Activated T-helper 1 cell treated with anti-CD3 and anti-CD28 coated beads, Interleukin-12 subunit alpha, Interleukin-12 subunit beta, Interleukin-2, Interleukin-4 antibody, amounts not matched to agents 30 ng/mL and 10 ng/mL and 1 ng/mL, durations not matched to agents 14 hours and 24 hours and 36 hours (primary cell): ENCODE measurements around the gene CUX1. TPM values are rescaled to one million over a fixed set of nuclear protein-coding genes. Genes with fewer than 3 reads are reported as not detected.
A peak's percentile ranks its signal among the peaks of the same experiment; 100 is the strongest.

Experiments
- DNase-seq: peaks from one replicate; pipeline ENCODE4 v3.0.0; 2021; ENCODE audit warnings: low spot score
- H3K27ac Mint-ChIP-seq: one replicate; pipeline ENCODE4 v1.8.0; 2021; ENCODE audit warnings: mild to moderate bottlenecking, mixed read lengths
- H3K27me3 Mint-ChIP-seq: one replicate; pipeline ENCODE4 v1.8.0; 2022; ENCODE audit warnings: mild to moderate bottlenecking, moderate library complexity, mixed read lengths; ENCODE audit not compliant: insufficient read depth
- H3K36me3 Mint-ChIP-seq: one replicate; pipeline ENCODE4 v1.8.0; 2021; ENCODE audit warnings: low read depth, mixed read lengths
- H3K4me1 Mint-ChIP-seq: one replicate; pipeline ENCODE4 v1.8.0; 2021; ENCODE audit warnings: low read depth, mixed read lengths
- H3K4me3 Mint-ChIP-seq: one replicate; pipeline ENCODE4 v1.8.0; 2021; ENCODE audit warnings: mild to moderate bottlenecking, moderate library complexity, mixed read lengths
- H3K9me3 Mint-ChIP-seq: one replicate; pipeline ENCODE4 v1.8.0; 2021; ENCODE audit warnings: mixed read lengths
- intact Hi-C: fragments of 100-400 bp; cut with micrococcal nuclease; formaldehyde crosslinking; loops from one replicate; pipeline ENCODE4 v1.15.1; 2024
- total RNA-seq: library from RNA; stranded (reverse); gene quantifications from 2 replicates; pipeline ENCODE4 v1.2.3, GENCODE V29; 2022

The CUX1 gene
- total RNA-seq, 1 donor from 2014 or later = 26.9 TPM

DNA sequence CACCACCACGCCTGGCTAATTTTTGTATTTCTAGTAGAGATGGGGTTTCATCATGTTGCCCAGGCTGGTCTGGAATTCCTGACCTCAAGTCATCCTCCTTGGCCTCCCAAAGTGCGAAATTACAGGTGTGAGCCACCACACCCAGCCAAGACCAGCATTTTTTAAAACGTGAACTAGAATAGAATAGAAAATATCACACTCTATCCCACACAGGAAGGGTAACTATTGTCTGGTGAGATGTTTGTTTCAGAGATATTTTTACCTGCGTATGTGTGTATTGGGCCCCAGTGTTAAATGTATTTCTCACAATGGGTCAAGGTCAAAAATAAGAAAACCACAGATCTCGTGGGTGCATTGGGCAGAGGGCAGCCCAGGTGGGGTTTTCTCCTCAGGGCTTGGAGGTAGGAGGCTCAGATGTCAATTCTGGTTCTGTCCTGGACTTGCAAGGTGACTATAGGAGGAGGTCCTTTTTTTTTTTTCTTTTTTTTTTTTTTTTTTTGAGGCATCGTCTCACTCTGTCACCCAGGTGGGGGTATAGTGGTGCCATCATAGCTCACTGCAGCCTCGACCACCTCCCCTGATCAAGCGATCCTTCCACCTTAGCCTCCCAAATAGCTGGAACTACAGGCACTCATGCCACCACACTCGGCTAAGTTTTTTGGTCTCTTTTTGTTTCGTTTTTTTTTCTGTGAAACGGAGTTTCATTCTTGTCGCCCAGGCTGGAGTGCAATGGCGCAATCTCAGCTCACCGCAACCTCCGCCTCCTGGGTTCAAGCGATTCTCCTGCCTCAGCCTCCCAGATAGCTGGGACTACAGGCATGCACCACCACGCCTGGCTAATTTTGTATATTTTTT lies 488.2 kb downstream of the CUX1 start:
- Mint-ChIP-seq H3K4me3 (no peak overlapping the region), H3K27me3 (no peaks in the 10 kb centered on the region), H3K36me3 (no peaks in the 10 kb centered on the region), H3K9me3 (no peaks in the 10 kb centered on the region), H3K4me1 (no peaks in the 10 kb centered on the region), H3K27ac (no peak overlapping the region)
- no peak for DNase-seq
- intact Hi-C loops = no loop called here

DNA sequence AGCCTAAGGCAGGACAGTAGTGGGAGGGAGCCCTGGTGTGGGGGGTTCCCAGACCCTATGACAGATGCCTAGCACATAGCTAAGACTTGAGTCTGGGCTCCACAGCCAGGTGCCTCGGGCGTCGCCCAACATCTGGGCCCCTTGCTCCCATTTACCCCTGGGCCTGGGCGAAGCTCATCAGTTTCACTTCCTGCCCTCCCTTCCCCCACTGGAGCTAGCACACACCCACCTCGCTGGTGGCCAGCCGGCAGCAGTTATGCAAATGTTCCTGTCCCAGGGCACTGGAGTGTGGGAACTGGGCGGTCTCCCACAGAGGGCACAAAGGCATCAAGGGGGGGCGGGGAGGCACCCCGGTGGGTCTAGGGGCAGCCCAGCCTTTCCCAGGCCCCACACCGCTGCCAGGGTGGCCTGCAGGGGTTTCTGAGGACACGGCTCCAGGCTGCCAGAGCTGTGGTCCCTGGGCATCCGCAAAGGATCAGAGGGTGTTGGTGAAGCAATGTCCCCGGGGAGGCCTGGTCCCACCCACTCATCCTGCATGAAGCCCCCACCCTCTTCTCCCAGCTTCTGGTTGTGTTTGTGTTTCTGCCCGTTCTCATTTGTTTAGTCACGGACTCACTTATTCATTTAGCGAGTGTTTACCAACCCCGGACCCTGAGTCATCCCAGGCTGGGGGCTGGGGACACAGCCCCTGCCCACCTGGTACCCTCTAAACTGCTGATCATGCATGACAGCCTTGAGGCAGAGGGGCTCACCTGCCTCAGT lies 489.7 kb downstream of the CUX1 start:
- Mint-ChIP-seq H3K9me3 (no peaks in the 10 kb centered on the region), H3K27ac (peak overlapping the region; percentile 34), H3K4me3 (peak overlapping the region; percentile 19), H3K36me3 (no peaks in the 10 kb centered on the region), H3K4me1 (no peaks in the 10 kb centered on the region), H3K27me3 (no peaks in the 10 kb centered on the region)
- intact Hi-C loops = no loop called here
- peak; percentile 28 for DNase-seq

DNA sequence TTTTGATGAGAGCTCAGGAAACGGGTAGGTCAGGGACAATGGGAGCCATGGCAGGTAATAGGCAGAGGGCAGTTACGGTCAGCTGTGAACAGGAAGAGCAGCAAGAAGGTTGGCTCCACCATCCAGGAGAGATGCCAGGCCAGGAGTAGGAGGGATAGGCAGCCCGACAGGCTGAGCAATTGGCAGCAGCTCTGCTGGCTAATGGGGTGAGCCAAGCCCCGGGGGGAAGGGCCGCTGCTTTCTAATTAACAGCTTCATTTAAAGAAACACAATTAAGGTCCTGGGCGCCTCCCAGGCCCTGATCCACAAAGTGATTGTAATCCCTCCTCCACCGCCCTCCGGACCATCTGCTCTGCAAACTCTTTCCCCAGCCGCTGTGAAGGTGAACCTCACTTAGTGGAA lies 493.0 kb downstream of the CUX1 start:
- no peaks in the 10 kb centered on the region for H3K9me3 Mint-ChIP-seq
- no peaks in the 10 kb centered on the region for H3K36me3 Mint-ChIP-seq
- intact Hi-C loops = no loop called here
- no peaks in the 10 kb centered on the region for H3K27me3 Mint-ChIP-seq
- DNase-seq = no peak
- H3K4me3 Mint-ChIP-seq = no peak overlapping the region
- H3K4me1 Mint-ChIP-seq = no peaks in the 10 kb centered on the region
- H3K27ac Mint-ChIP-seq = no peak overlapping the region

DNA sequence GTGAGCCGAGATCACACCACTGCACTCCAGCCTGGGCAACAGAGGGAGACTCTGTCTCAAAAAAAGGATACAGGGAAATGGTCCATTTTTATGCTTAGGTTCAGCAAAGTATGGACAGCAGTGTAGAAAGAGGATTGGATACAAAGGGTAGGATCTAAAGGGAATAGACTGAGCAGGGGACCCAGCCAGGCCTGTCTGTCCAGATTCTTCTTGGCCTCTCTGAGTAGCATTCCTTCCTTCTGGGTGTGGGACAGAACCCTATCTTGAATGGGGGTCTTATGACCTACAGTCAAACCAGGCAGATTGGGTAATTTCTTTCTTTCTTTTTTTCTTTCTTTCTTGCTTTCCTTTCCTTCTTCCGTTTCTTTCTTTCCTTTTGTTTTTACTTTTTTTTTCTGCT lies 494.9 kb downstream of the CUX1 start:
- intact Hi-C loops = no loop called here
- no peak overlapping the region for H3K4me3 Mint-ChIP-seq
- no peaks in the 10 kb centered on the region for H3K9me3 Mint-ChIP-seq
- H3K27ac Mint-ChIP-seq = no peak overlapping the region
- no peaks in the 10 kb centered on the region for H3K36me3 Mint-ChIP-seq
- no peaks in the 10 kb centered on the region for H3K4me1 Mint-ChIP-seq
- no peaks in the 10 kb centered on the region for H3K27me3 Mint-ChIP-seq
- DNase-seq = no peak

DNA sequence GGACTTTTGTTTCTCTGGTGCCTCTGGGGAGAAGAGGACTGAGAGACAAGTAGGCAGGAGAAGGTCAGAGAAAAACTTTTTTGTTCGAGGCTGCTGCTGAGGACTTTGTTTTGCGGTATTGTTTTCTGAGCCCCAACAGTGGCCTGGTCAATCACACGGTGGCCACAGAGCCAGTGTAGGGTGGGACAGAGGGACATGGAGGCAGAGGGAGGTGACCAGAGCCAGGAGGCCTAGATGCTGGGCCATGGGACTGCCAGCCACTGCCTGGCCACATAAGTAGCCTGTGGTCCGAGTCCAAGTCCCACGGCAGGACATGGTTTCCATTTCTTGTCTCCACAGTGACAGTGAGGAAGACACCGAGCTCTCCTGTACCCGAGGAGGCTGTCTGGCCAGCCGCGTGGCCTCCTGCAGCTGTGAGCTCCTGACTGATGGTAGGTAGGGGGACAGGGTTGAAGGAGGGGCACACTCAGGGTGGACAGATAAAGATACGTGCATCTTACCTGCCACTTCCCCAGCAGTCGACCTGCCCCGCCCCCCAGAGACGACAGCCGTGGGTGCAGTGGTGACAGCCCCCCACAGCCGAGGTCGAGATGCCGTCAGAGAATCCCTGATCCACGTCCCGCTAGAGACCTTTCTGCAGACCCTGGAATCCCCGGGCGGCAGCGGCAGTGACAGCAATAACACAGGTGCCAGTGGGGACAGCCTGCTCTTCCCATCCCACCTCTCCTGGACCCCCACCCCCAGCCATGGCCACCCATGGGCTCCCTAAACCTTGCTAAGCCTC lies 496.8 kb downstream of the CUX1 start:
- Mint-ChIP-seq H3K27me3 (no peaks in the 10 kb centered on the region), H3K4me3 (no peak overlapping the region), H3K4me1 (no peaks in the 10 kb centered on the region), H3K27ac (no peak overlapping the region), H3K36me3 (no peaks in the 10 kb centered on the region), H3K9me3 (no peaks in the 10 kb centered on the region)
- DNase-seq = no peak
- intact Hi-C loops = no loop called here

DNA sequence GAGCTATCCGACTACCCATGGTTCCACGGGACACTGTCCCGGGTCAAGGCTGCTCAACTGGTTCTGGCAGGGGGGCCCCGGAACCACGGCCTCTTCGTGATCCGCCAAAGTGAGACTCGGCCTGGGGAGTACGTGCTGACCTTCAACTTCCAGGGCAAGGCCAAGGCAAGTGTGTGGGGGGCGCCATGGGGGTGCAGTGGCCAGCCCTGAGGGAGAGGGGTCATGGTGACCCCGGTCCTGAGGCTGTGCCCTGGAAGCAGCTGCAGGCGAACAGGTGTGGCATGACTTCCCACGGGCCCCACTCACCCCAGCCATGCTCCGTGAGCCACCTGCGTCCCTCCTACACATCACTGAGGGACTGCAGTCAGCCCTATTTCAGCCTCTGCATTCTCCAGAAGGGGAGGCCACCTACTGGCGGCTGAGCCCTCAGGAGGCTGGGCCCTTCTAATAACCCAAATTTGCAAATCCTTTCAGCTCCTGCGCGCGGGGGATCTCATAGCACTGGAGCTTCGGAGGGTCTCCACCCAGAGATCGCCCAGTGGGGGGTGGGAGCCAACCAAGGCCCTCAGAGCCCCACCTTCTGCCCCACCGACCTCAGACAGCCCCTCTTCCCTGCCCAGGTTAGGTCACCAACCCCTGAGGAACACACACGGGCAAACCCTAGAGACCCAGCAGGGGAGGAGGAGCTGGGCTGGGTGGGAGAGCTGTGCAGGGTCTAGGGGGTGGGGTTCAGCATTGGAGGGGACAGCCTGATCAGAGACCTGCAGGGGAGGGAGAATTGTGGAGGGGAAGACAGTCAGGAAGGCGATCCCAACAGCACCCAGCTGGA lies 500.0 kb downstream of the CUX1 start:
- Mint-ChIP-seq H3K4me1 (no peaks in the 10 kb centered on the region), H3K9me3 (no peaks in the 10 kb centered on the region), H3K4me3 (no peak overlapping the region), H3K36me3 (no peaks in the 10 kb centered on the region), H3K27ac (no peak overlapping the region), H3K27me3 (peaks cover 5% of the 10 kb centered on the region)
- intact Hi-C loops = no loop called here
- DNase-seq = no peak

DNA sequence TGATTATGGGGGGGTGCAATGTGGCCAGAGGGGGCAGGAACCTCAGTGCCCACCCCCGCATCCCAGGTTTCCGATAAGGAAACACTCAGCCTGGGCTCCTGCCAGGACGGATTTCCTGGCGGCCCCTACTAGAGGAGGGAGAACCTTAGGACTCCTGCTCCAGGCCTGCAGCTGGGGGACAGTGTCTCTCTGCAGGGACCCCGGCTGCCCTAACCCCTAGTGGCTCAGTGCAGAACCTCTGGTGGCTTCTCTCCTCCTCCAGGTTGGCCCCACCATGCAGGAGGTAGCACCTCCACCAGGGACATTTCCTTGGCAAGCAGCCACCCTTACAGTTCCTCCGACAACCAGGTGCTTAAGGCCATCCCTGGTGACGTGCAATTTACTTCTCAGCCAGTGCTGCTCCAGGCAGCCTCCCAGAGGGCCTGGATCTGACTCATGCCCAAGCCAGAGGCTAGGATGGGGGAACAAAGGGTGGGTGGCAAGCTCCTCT lies 501.1 kb downstream of the CUX1 start:
- intact Hi-C loops = no loop called here
- H3K27me3 Mint-ChIP-seq = peaks cover 5% of the 10 kb centered on the region
- H3K9me3 Mint-ChIP-seq = no peaks in the 10 kb centered on the region
- H3K4me1 Mint-ChIP-seq = no peaks in the 10 kb centered on the region
- DNase-seq = no peak
- no peak overlapping the region for H3K4me3 Mint-ChIP-seq
- H3K36me3 Mint-ChIP-seq = no peaks in the 10 kb centered on the region
- H3K27ac Mint-ChIP-seq = no peak overlapping the region

DNA sequence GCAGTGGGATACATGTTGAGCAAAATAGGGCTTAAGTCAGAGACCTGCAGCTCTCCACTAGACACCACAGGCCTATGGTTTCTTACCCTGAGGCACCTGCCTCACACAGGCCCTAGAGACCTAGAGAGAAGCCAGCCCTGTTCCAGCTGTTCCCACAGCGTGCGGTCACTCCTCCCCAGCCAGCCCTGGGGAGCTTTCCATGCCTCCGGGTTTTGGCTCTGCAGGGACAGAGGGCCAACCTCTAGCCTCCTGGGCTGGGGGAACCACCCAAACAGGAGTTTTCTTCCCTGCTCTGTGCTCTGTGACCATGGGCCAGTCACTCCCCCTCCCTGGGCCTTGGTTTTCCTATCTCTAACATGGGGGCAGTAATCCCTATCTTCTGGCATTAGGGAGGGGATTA lies 502.2 kb downstream of the CUX1 start:
- Mint-ChIP-seq H3K4me3 (no peak overlapping the region), H3K36me3 (no peaks in the 10 kb centered on the region), H3K9me3 (no peaks in the 10 kb centered on the region), H3K4me1 (no peaks in the 10 kb centered on the region), H3K27ac (no peak overlapping the region), H3K27me3 (peaks cover 6% of the 10 kb centered on the region)
- intact Hi-C loops = no loop called here
- no peak for DNase-seq

- intact Hi-C loops = no loop called here
- H3K9me3 Mint-ChIP-seq = no peaks in the 10 kb centered on the region
- no peak for DNase-seq
- no peak overlapping the region for H3K27ac Mint-ChIP-seq
- H3K36me3 Mint-ChIP-seq = no peaks in the 10 kb centered on the region
- H3K27me3 Mint-ChIP-seq = peaks cover 6% of the 10 kb centered on the region
- H3K4me3 Mint-ChIP-seq = no peak overlapping the region
- no peaks in the 10 kb centered on the region for H3K4me1 Mint-ChIP-seq
Measured at GRCh38 chr7:102320181-102320580, 502.8 kb downstream of the CUX1 start.

DNA sequence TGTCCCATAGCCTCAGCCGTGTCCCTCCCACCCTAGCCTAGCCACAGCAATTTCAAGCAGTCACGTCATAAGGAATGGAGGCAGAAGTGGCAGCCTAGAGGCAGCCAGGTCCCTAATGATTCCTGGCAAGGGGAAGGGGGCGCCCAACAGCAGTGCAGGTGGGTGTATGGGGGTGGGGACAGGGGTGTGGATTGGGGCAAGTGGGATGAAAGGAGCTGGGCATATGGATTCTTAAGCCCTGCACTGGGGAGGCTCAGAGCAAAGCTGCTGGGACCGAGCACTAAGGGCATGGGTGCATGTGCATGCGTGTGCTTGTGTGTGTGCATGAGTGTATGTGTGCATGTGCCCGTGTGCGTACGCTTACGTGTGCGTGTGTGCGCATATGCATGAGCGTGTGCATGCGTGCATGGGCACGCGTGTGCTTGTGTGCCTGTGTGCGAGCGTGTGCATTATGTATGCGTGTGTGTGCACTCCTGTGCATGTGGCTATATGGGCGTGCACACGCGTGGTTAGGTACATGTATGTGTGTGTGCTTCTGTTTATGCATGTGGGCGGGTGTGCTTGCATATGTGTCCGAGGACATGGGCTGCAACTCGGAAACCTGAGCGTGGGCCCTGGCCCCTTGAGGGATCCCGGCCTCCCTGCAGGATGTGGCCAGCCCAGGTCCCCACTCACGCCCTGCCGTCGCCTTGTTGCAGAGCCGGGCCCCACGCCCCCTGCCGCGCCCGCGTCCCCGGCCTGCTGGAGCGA lies 503.4 kb downstream of the CUX1 start:
- intact Hi-C loops = no loop called here
- Mint-ChIP-seq H3K27me3 (peaks cover 6% of the 10 kb centered on the region), H3K36me3 (no peaks in the 10 kb centered on the region), H3K9me3 (no peaks in the 10 kb centered on the region), H3K4me3 (no peak overlapping the region), H3K4me1 (no peaks in the 10 kb centered on the region), H3K27ac (no peak overlapping the region)
- no peak for DNase-seq

GRCh38 chr7:102321351-102322201 lies 504.1 kb downstream of the CUX1 start:
- no peaks in the 10 kb centered on the region for H3K4me1 Mint-ChIP-seq
- H3K27ac Mint-ChIP-seq = no peak overlapping the region
- H3K4me3 Mint-ChIP-seq = no peak overlapping the region
- intact Hi-C loops = no loop called here
- no peak for DNase-seq
- no peaks in the 10 kb centered on the region for H3K36me3 Mint-ChIP-seq
- no peaks in the 10 kb centered on the region for H3K9me3 Mint-ChIP-seq
- peaks cover 6% of the 10 kb centered on the region for H3K27me3 Mint-ChIP-seq
